DND-41 (cell line): ENCODE data around the gene PAQR4.
A peak's percentile ranks its signal among the peaks of the same experiment; 100 is the strongest.

Source experiments
- ATAC-seq: fragments of 200-7000 bp; cut with Tn5 transposase; 3 replicates; pipeline ENCODE4 v1.9.1; 2021; ENCODE audit warnings: low read depth; ENCODE audit not compliant: insufficient read depth
- DNase-seq: peaks from one replicate; pipeline ENCODE4 v3.0.0-alpha.2; 2020
- H2AFZ ChIP-seq: 2 replicates; pipeline ENCODE4 v1.6.0; 2012; ENCODE audit warnings: low read depth, low read length
- H3K27ac ChIP-seq: 2 replicates; pipeline ENCODE4 v1.5.1; 2012; ENCODE audit warnings: low read length, inconsistent platforms
- H3K27me3 ChIP-seq: fragments of 200-600 bp; sonication (generic); 2 replicates; pipeline ENCODE4 v1.6.0; 2012; ENCODE audit warnings: low read length, mild to moderate bottlenecking, inconsistent platforms; ENCODE audit not compliant: insufficient read depth, poor library complexity
- H3K36me3 ChIP-seq: 2 replicates; pipeline ENCODE4 v1.5.1; 2012; ENCODE audit warnings: low read length, inconsistent platforms; ENCODE audit not compliant: insufficient read depth
- H3K4me1 ChIP-seq: 2 replicates; pipeline ENCODE4 v1.5.1; 2012; ENCODE audit warnings: mild to moderate bottlenecking, low read length; ENCODE audit not compliant: insufficient read depth
- H3K4me2 ChIP-seq: 2 replicates; pipeline ENCODE4 v1.6.0; 2012; ENCODE audit warnings: mild to moderate bottlenecking, moderate library complexity, low read length, inconsistent platforms; ENCODE audit not compliant: insufficient read depth
- H3K4me3 ChIP-seq, 2 experiments: fragments of 200-600 bp in 1 of 2; shearing (Covaris generic) in 1 of 2; 2 replicates each; pipeline ENCODE4 v1.5.1; 2012 to 2016; ENCODE audit warnings: inconsistent platforms in 2 of 2, low read length in 2 of 2, mild to moderate bottlenecking in 2 of 2, low read depth in 1 of 2, moderate library complexity in 1 of 2
- H3K79me2 ChIP-seq: 2 replicates; pipeline ENCODE4 v1.6.0; 2012; ENCODE audit warnings: low read length, inconsistent platforms; ENCODE audit not compliant: insufficient read depth
- H3K9ac ChIP-seq: 2 replicates; pipeline ENCODE4 v1.6.0; 2012; ENCODE audit warnings: low read depth, mild to moderate bottlenecking, inconsistent platforms, low read length, moderate library complexity
- H3K9me3 ChIP-seq: 2 replicates; pipeline ENCODE4 v1.5.1; 2012; ENCODE audit warnings: low read length, moderate library complexity, mild to moderate bottlenecking, inconsistent platforms; ENCODE audit not compliant: insufficient read depth, severe bottlenecking
- H4K20me1 ChIP-seq: 2 replicates; pipeline ENCODE4 v1.6.0; 2012; ENCODE audit warnings: low read length; ENCODE audit not compliant: insufficient read depth
- EZH2 ChIP-seq: IDR thresholded peaks from 3 replicates; pipeline ENCODE4 v1.6.1; 2012; ENCODE audit warnings: borderline replicate concordance, low read depth, mild to moderate bottlenecking, moderate library complexity, low read length, inconsistent platforms; ENCODE audit not compliant: severe bottlenecking
- TF ChIP-seq, protein P1 (sequence below): IDR thresholded peaks from 2 replicates; pipeline ENCODE4 v1.5.1; 2012; ENCODE audit warnings: borderline replicate concordance, low read length, moderate library complexity, mild to moderate bottlenecking; ENCODE audit not compliant: poor library complexity, severe bottlenecking; ENCODE audit errors: extremely low read depth

PAQR4 gene

DNA sequence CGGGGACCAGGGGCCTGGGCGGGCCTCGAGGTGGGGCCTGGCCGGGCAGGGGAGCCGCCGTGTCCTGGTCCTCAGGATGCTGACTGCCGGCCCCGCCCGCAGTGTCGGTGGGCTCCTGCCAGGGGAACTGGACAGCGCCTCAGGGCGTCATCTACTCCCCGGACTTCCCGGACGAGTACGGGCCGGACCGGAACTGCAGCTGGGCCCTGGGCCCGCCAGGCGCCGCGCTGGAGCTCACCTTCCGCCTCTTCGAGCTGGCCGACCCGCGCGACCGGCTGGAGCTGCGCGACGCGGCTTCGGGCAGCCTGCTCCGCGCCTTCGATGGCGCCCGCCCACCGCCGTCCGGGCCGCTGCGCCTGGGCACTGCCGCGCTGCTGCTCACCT lies 2.3 kb upstream of the PAQR4 start:
- Histone ChIP-seq H3K27ac (no peak overlapping the region), H3K4me2 (no peak overlapping the region), H3K79me2 (peaks cover 29% of the 10 kb centered on the region), H3K9me3 (no peaks in the 10 kb centered on the region), H3K27me3 (peaks cover 24% of the 10 kb centered on the region), H3K4me3 (no peak overlapping the region), H3K36me3 (peaks cover 15% of the 10 kb centered on the region), H2AFZ (no peak overlapping the region), H3K9ac (no peak overlapping the region), H3K4me1 (peaks cover 41% of the 10 kb centered on the region), H4K20me1 (peaks cover 28% of the 10 kb centered on the region)
- TF ChIP-seq, protein P1, sequence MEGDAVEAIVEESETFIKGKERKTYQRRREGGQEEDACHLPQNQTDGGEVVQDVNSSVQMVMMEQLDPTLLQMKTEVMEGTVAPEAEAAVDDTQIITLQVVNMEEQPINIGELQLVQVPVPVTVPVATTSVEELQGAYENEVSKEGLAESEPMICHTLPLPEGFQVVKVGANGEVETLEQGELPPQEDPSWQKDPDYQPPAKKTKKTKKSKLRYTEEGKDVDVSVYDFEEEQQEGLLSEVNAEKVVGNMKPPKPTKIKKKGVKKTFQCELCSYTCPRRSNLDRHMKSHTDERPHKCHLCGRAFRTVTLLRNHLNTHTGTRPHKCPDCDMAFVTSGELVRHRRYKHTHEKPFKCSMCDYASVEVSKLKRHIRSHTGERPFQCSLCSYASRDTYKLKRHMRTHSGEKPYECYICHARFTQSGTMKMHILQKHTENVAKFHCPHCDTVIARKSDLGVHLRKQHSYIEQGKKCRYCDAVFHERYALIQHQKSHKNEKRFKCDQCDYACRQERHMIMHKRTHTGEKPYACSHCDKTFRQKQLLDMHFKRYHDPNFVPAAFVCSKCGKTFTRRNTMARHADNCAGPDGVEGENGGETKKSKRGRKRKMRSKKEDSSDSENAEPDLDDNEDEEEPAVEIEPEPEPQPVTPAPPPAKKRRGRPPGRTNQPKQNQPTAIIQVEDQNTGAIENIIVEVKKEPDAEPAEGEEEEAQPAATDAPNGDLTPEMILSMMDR, result no peak
- no peak for TF ChIP-seq EZH2
- ATAC-seq, result no peak
- no peak for DNase-seq

DNA sequence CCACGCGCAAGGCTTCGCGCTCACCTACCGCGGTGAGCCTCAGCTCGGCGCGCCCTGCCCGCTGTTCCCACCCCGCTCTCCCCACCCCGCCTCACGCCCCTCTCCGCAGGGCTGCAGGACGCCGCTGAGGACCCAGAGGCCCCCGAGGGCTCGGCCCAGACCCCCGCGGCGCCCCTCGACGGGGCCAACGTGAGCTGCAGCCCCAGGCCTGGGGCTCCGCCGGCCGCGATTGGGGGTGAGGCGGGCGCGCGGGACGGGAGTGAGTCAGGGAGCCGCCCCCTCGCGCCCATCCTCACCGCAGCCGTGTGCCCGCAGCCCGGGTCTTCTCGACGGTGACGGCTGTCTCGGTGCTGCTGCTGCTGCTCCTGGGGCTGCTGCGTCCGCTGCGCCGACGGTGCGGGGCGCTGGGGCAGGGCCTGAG lies 1.9 kb upstream of the PAQR4 start:
- peaks cover 24% of the 10 kb centered on the region for H3K27me3 ChIP-seq
- H3K4me1 ChIP-seq, result peaks cover 45% of the 10 kb centered on the region
- no peak for ATAC-seq

DNA sequence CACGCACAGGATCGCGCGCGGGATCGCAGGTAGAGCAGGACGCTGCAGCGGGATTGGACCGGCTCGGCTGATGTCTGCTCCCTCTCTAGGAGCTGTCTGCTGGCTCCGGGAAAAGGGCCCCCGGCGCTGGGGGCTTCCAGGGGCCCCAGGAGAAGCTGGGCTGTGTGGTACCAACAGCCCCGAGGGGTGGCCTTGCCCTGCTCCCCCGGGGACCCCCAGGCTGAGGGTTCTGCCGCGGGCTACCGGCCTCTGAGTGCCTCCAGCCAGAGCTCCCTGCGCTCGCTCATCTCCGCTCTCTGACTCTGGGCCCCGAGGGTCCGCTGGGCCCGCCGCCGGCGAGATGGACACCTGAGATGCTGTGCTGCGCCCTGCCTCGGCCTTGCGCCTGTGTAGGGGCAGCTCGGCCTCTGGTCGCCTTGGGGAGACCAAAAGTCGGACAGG lies 1.4 kb upstream of the PAQR4 start:
- ATAC-seq (no peak), DNase-seq (no peak)
- no peak overlapping the region for H2AFZ ChIP-seq
- H3K4me1 ChIP-seq, result peaks cover 49% of the 10 kb centered on the region
- TF ChIP-seq EZH2, result no peak
- TF ChIP-seq, protein P1, result no peak
- H3K4me3 ChIP-seq, result no peak overlapping the region
- H3K4me2 ChIP-seq, result no peak overlapping the region
- H3K79me2 ChIP-seq, result peaks cover 36% of the 10 kb centered on the region
- no peak overlapping the region for H3K27ac ChIP-seq
- peaks cover 21% of the 10 kb centered on the region for H3K27me3 ChIP-seq
- peaks cover 24% of the 10 kb centered on the region for H3K36me3 ChIP-seq
- no peak overlapping the region for H3K9ac ChIP-seq
- peaks cover 29% of the 10 kb centered on the region for H4K20me1 ChIP-seq
- H3K9me3 ChIP-seq, result no peaks in the 10 kb centered on the region

More for the DNA sequence above, 1.9 kb upstream of the PAQR4 start:
- Histone ChIP-seq H3K27ac (no peak overlapping the region), H3K4me3 (no peak overlapping the region), H3K79me2 (peaks cover 32% of the 10 kb centered on the region), H3K36me3 (peaks cover 19% of the 10 kb centered on the region), H3K9me3 (no peaks in the 10 kb centered on the region), H3K4me2 (no peak overlapping the region), H3K9ac (no peak overlapping the region), H4K20me1 (peaks cover 29% of the 10 kb centered on the region), H2AFZ (no peak overlapping the region)
- no peak for DNase-seq
- TF ChIP-seq, protein P1, result no peak
- TF ChIP-seq EZH2, result no peak

DNA sequence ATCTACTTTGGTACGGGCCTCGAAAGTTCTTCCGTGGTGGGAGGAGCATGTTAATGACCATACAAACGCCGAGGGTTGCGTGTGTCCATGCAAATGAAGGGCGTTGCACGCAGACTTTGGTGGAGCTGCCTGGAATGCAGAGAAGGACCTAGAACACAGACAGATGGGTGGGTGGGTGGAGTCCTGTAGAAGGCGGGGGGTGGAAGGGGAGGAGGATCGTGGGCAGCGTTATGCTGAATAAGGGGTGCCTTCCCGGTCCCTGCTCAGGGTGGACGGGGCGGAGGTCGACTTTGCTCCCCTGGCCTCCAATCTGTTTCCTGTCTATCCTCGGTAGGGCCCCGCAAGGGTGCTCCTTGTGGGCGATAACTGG lies 795 bp upstream of the PAQR4 start:
- TF ChIP-seq EZH2, result no peak
- TF ChIP-seq, protein P1, result no peak
- DNase-seq (no peak), ATAC-seq (no peak)
- Histone ChIP-seq H3K4me3 (peak overlapping the region; percentile 72 to 79; a peak in 3 of 4 replicates), H3K27me3 (peaks cover 16% of the 10 kb centered on the region), H3K4me1 (peaks cover 51% of the 10 kb centered on the region), H4K20me1 (peaks cover 31% of the 10 kb centered on the region), H3K36me3 (peaks cover 30% of the 10 kb centered on the region), H3K4me2 (peak overlapping the region; percentile 97), H3K9me3 (no peaks in the 10 kb centered on the region), H2AFZ (no peak overlapping the region), H3K79me2 (peaks cover 40% of the 10 kb centered on the region), H3K27ac (peak overlapping the region; percentile 75), H3K9ac (peak overlapping the region; percentile 96; the same call in 1 of the 2 replicates)
